Activated B cell treated with CpG ODN at 0.5 μM for 24 hours (primary cell): Measurements from ENCODE around the gene HOXB3. TPM values are rescaled to one million over a fixed set of nuclear protein-coding genes. Genes with fewer than 3 reads are reported as not detected.

Experiments
- ATAC-seq: fragments of 200-7000 bp; cut with Tn5 transposase; one replicate; pipeline ENCODE4 v1.10.0; 2021; ENCODE audit warnings: low read depth, mild to moderate bottlenecking, moderate library complexity
- CTCF ChIA-PET: fragments of 350-600 bp; sonication (Branson Sonifier 250); formaldehyde crosslinking; loops from one replicate; lab custom pipeline; 2021; ENCODE audit warnings: antibody characterized with exemption; lab: Charles Lee
- POLR2A ChIA-PET: fragments of 350-600 bp; sonication (Branson Sonifier 250); formaldehyde crosslinking; loops from one replicate; lab custom pipeline; 2021; ENCODE audit warnings: antibody characterized with exemption; lab: Charles Lee
- DNase-seq: peaks from one replicate; pipeline ENCODE4 v3.0.0; 2022
- H3K27ac Mint-ChIP-seq: one replicate; pipeline ENCODE4 v1.8.0; 2020; ENCODE audit warnings: mixed read lengths
- H3K27me3 Mint-ChIP-seq: one replicate; pipeline ENCODE4 v1.8.0; 2021; ENCODE audit warnings: mixed read lengths
- H3K36me3 Mint-ChIP-seq: one replicate; pipeline ENCODE4 v1.8.0; 2021; ENCODE audit warnings: low read depth, mixed read lengths
- H3K4me1 Mint-ChIP-seq: one replicate; pipeline ENCODE4 v1.8.0; 2021; ENCODE audit warnings: mixed read lengths
- H3K4me3 Mint-ChIP-seq: one replicate; pipeline ENCODE4 v1.8.0; 2020; ENCODE audit warnings: mild to moderate bottlenecking, mixed read lengths
- H3K9me3 Mint-ChIP-seq: one replicate; pipeline ENCODE4 v1.8.0; 2020; ENCODE audit warnings: mixed read lengths
- intact Hi-C: fragments of 100-400 bp; cut with micrococcal nuclease; formaldehyde crosslinking; loops from one replicate; pipeline ENCODE4 v1.15.1; 2024
- total RNA-seq: library from RNA; stranded (reverse); gene quantifications from 2 replicates; pipeline ENCODE4 v1.2.3, GENCODE V29; 2022
- TF ChIP-seq, protein P1 (sequence below): fragments of 200-600 bp; IDR thresholded peaks from one replicate; pipeline ENCODE4 v1.8.0; 2022; ENCODE audit warnings: antibody characterized with exemption, mild to moderate bottlenecking

The HOXB3 gene
- total RNA-seq, 1 donor from 2014 or later, result 2.6 TPM

DNA sequence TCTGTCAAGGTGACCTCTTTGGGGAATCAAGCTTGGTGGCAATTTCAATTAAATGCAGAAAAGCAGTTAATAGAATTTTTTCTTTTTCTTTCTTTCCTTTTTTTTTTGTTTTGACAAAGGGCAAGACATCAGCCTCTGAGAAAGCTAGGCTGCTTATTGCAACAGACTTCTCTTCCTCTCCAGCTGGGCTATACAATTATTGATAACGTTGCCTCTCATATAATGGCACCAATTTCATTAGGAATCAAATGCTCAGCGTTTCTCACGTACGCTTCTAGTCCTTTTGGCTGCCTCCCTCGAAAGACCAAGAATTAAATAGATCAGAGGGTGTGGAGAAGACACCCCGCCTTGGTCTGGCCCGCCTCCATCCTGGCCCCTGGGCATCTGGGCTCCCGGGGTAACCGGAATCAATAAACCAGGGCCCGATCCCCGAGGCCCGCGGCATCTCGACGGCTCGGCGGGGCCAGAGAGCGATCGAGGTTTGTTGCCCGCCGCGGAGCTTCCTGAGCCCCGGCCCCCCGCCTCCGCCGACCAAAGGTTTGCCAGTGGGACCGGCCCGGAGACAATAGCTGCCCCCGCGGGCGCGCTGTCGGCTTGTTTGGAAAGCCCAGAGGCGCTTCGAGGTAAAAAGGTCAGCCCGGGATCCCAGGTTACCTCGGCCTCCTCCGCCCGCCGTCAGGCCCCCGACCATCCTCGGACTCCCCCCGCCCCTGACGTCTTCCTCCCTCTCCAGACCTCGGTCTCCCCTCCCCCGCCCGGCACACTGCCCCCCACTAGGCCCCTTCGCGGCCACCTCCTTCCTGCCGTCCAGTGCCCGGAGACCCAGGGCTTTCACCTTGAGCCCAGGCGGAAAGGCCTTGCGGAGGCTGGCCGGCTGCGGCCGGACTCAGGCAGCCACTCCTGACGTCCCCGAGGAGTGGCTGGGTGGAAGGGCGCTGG is 63.2 kb downstream of the HOXB3 start:
- H3K4me3 Mint-ChIP-seq, result no peak overlapping the region
- intact Hi-C loops, result no loop called here
- TF ChIP-seq, protein P1, sequence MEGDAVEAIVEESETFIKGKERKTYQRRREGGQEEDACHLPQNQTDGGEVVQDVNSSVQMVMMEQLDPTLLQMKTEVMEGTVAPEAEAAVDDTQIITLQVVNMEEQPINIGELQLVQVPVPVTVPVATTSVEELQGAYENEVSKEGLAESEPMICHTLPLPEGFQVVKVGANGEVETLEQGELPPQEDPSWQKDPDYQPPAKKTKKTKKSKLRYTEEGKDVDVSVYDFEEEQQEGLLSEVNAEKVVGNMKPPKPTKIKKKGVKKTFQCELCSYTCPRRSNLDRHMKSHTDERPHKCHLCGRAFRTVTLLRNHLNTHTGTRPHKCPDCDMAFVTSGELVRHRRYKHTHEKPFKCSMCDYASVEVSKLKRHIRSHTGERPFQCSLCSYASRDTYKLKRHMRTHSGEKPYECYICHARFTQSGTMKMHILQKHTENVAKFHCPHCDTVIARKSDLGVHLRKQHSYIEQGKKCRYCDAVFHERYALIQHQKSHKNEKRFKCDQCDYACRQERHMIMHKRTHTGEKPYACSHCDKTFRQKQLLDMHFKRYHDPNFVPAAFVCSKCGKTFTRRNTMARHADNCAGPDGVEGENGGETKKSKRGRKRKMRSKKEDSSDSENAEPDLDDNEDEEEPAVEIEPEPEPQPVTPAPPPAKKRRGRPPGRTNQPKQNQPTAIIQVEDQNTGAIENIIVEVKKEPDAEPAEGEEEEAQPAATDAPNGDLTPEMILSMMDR, result no peak
- no peaks in the 10 kb centered on the region for H3K4me1 Mint-ChIP-seq
- no peaks in the 10 kb centered on the region for H3K36me3 Mint-ChIP-seq
- peaks cover 57% of the 10 kb centered on the region for H3K27me3 Mint-ChIP-seq
- ATAC-seq (no peak), DNase-seq (no peak)
- ChIA-PET POLR2A (interaction anchor here (0.6 kb wide), 1 partner anchor 64 kb away, joined by 4 read pairs; no protein-coding TSS in a partner anchor), CTCF (no interaction called here)
- no peaks in the 10 kb centered on the region for H3K9me3 Mint-ChIP-seq
- H3K27ac Mint-ChIP-seq, result no peak overlapping the region

DNA sequence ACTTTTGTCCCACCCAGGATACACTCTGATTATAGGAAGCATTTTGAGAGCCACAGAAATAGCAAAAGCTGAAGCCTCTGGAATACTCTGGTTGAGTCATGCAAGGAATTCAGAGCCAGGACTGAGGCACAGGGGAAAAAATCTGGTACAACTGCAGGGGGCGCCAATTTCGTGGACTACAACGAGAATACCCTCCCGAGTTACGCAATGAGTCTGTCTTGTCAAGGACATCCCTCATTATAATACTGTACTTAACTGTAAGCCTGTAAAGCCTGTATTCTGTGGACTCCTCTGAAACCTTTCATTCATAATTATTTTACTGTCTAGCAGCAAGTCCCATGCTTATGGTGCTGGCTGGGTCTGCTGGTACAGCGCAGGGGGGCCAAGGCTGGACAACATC is 67.0 kb downstream of the HOXB3 start:
- TF ChIP-seq, protein P1, result no peak
- no peak overlapping the region for H3K4me3 Mint-ChIP-seq
- no peaks in the 10 kb centered on the region for H3K9me3 Mint-ChIP-seq
- ChIA-PET CTCF (no interaction called here), POLR2A (no interaction called here)
- peaks cover 53% of the 10 kb centered on the region for H3K27me3 Mint-ChIP-seq
- DNase-seq (no peak), ATAC-seq (no peak)
- no peaks in the 10 kb centered on the region for H3K36me3 Mint-ChIP-seq
- intact Hi-C loops, result loop anchor here (5.0 kb wide), 1 partner anchor 34 kb away; no protein-coding TSS in a partner anchor
- no peak overlapping the region for H3K27ac Mint-ChIP-seq
- no peaks in the 10 kb centered on the region for H3K4me1 Mint-ChIP-seq

DNA sequence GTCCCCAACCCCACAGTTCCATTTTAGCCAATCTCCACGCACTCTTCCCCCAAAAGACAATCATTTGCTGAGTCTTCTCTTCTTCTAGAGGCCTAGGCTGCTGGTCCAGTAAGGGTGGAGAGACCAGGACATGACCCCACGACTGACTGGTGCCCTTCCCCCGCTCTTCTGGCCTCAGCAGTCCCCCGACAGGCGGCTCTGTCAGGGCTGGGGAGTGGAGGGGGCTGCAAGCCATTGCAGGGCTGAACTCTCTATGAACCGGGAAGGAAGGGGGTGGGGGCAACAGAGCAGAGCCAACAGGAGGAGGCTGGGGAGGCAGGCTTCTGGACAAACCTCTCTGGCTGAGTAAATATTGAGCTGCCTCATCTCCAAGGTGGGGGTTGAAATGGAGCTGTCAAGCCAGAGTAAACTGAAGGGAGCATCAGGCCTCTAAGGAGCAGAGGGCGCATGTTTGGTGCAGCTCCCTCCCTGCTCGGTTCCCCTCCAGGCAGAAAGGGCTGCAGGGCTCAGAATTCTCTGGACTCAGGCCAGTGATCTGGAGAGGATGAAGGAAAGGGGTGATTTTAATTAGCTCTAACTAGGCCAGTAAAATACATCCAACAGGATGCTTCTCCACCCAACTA is 67.9 kb downstream of the HOXB3 start:
- H3K4me3 Mint-ChIP-seq, result no peak overlapping the region
- TF ChIP-seq, protein P1, result no peak
- no peak for DNase-seq
- POLR2A ChIA-PET, result interaction anchor here (1.3 kb wide), 1 partner anchor 9 kb away, joined by 3 read pairs; no protein-coding TSS in a partner anchor
- no peaks in the 10 kb centered on the region for H3K36me3 Mint-ChIP-seq
- intact Hi-C loops, result loop anchor here (5.0 kb wide), 1 partner anchor 35 kb away; no protein-coding TSS in a partner anchor
- peaks cover 7% of the 10 kb centered on the region for H3K4me1 Mint-ChIP-seq
- no peak for ATAC-seq
- CTCF ChIA-PET, result interaction anchor here (0.7 to 1.0 kb wide), 2 partner anchors 170 to 171 kb away, joined by 3 to 4 read pairs; no protein-coding TSS in a partner anchor
- peaks cover 52% of the 10 kb centered on the region for H3K27me3 Mint-ChIP-seq
- no peaks in the 10 kb centered on the region for H3K9me3 Mint-ChIP-seq
- no peak overlapping the region for H3K27ac Mint-ChIP-seq

DNA sequence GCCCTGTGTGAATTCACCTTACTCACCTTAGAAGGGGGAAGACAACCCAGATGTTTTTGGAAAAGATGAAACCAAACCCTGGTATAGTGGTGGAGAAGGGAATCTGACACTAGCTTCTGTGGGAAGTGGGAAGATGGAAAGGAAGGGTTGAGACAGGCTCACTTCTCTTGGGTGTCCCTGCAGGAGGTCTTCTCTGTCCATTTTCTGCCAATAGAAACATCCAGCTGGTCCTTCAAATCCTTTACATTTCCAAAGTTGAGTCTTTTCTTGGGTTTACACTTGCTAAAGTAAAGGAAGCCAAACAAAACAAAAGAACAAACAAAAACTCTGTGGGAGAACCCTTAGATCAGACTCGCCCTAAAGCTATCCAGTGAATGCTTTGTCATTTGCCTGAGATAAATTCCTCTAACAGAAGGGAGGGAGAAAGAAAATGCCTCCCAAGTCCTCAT is 69.4 kb downstream of the HOXB3 start:
- DNase-seq (no peak), ATAC-seq (no peak)
- intact Hi-C loops, result loop anchor here (5.0 kb wide), 1 partner anchor 37 kb away; no protein-coding TSS in a partner anchor
- Mint-ChIP-seq H3K27ac (no peak overlapping the region), H3K4me1 (peaks cover 8% of the 10 kb centered on the region), H3K9me3 (no peaks in the 10 kb centered on the region), H3K27me3 (peaks cover 45% of the 10 kb centered on the region), H3K4me3 (no peak overlapping the region), H3K36me3 (no peaks in the 10 kb centered on the region)
- ChIA-PET CTCF (no interaction called here), POLR2A (no interaction called here)
- TF ChIP-seq, protein P1, result no peak

DNA sequence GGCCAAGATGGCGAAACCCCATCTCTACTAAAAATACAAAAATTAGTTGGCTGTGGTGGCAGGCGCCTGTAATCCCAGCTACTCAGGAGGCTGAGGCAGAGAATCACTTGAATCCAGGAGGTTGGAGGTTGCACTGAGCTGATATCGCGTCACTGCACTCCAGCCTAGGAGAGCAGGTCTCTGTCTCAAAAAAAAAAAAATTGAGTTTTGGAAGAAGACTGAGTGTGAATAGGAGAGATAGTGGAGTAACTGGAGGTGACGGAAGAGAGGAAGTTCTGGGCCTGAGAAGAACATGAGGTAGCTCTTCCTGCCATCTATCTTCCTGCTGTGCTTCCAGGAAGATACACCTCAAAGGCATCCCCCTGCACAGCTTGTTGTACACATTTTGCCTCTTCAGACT is 70.6 kb downstream of the HOXB3 start:
- H3K36me3 Mint-ChIP-seq, result no peaks in the 10 kb centered on the region
- ChIA-PET CTCF (no interaction called here), POLR2A (interaction anchor here (0.7 kb wide), 1 partner anchor 101 kb away, joined by 4 read pairs; no protein-coding TSS in a partner anchor)
- H3K27ac Mint-ChIP-seq, result no peak overlapping the region
- no peaks in the 10 kb centered on the region for H3K9me3 Mint-ChIP-seq
- TF ChIP-seq, protein P1, result no peak
- intact Hi-C loops, result no loop called here
- ATAC-seq, result no peak
- no peak for DNase-seq
- peaks cover 47% of the 10 kb centered on the region for H3K27me3 Mint-ChIP-seq
- H3K4me1 Mint-ChIP-seq, result peaks cover 8% of the 10 kb centered on the region
- H3K4me3 Mint-ChIP-seq, result no peak overlapping the region
